Sigmoid colon (tissue), 7 donors: ENCODE data around the gene DCC. TPM values are rescaled to one million over a fixed set of nuclear protein-coding genes. Genes with fewer than 3 reads are reported as not detected.

Experiments
- DNase-seq: peaks from one replicate; pipeline ENCODE4 v3.0.0-alpha.2; 2019
- H3K27ac ChIP-seq, 4 donors: fragments of 200-600 bp; sonication (generic); one replicate each; pipeline ENCODE4 v1.5.1; 2016 to 2019; ENCODE audit warnings: mild to moderate bottlenecking in 1 of 4
- H3K27me3 ChIP-seq, 3 donors: fragments of 200-600 bp; sonication (generic); one replicate each; pipeline ENCODE4 v1.5.1; 2019; ENCODE audit warnings: mild to moderate bottlenecking in 1 of 3
- H3K36me3 ChIP-seq, 4 donors: fragments of 200-600 bp; sonication (generic); one replicate each; pipeline ENCODE4 v1.5.1; 2016 to 2019
- H3K4me1 ChIP-seq, 4 donors: fragments of 200-600 bp; sonication (generic); one replicate each; pipeline ENCODE4 v1.5.1; 2017 to 2019
- H3K4me3 ChIP-seq, 4 donors: fragments of 200-600 bp; sonication (generic); one replicate each; pipeline ENCODE4 v1.5.1; 2017 to 2019; ENCODE audit warnings: mild to moderate bottlenecking in 2 of 4, moderate library complexity in 1 of 4
- H3K9me3 ChIP-seq, 4 donors: fragments of 200-600 bp in 3 of 4; sonication (generic) in 3 of 4; one replicate each; pipeline versions ENCODE4 v1.5.1 to v1.6.1; 2013 to 2019
- CTCF ChIP-seq, 4 experiments: fragments of 450-650 bp in 3 of 4; fragments of 200-600 bp in 1 of 4; IDR thresholded peaks; one replicate each; pipeline ENCODE4 v1.5.1; 2016 to 2019; ENCODE audit warnings: antibody characterized with exemption in 4 of 4, mild to moderate bottlenecking in 3 of 4, moderate library complexity in 2 of 4
- EP300 ChIP-seq, 4 donors: sonication (generic); formaldehyde crosslinking; IDR thresholded peaks; one replicate each; pipeline ENCODE4 v1.6.1; 2017; ENCODE audit warnings: antibody characterized with exemption in 4 of 4
- POLR2A ChIP-seq, 2 donors: fragments of 450-650 bp; IDR thresholded peaks; one replicate each; pipeline ENCODE4 v1.6.1; 2016; ENCODE audit warnings: antibody characterized with exemption in 2 of 2, mild to moderate bottlenecking in 2 of 2, moderate library complexity in 2 of 2
- POLR2AphosphoS5 ChIP-seq, 4 donors: sonication (generic); formaldehyde crosslinking; IDR thresholded peaks; one replicate each; pipeline ENCODE4 v1.6.1; 2017; ENCODE audit warnings: antibody characterized with exemption in 4 of 4
- WGBS, 2 donors: extraction: QIAGEN DNeasy Blood & Tissue Kit; methylation state at CpG; one replicate each; pipeline ENCODE4 v1.1.7; 2013; 5-methylcytosine and 5-hydroxymethylcytosine counted together
- intact Hi-C: fragments of 100-400 bp; cut with DNase I; formaldehyde crosslinking; loops from one replicate; pipeline ENCODE4 v1.15.1; 2023
- polyA plus RNA-seq, 3 donors: library from polyadenylated mRNA; stranded (reverse); fragments of 200-250 nt; gene quantifications; one replicate each; pipeline ENCODE4 v1.2.3, GENCODE V29; 2013
- total RNA-seq, 4 donors: library from RNA; depleted of rRNA; stranded (reverse); fragments of >200 nt; gene quantifications; one replicate each; pipeline ENCODE4 v1.1.0, GENCODE V29; 2016
- donor health status: healthy with polysubstance abuse.
- donor health status: Bipolar disorder and iron deficiency.
- donor health status: healthy.

The DCC gene
- total and polyA plus RNA-seq, 7 donors, result 0.04 to 0.83 (median 0.36) TPM; not detected in 2

- peak overlapping the region in 2 of 4 donors; percentile 48 to 50 for H3K27ac ChIP-seq
- DNase-seq, result no peak
- H3K36me3 ChIP-seq, result no peaks in the 10 kb centered on the region
- 81 to 92% methylated on average over 3 of the region's 3 CpGs for WGBS, 2 donors
- intact Hi-C loops, result no loop called here
- no peak overlapping the region for H3K4me3 ChIP-seq
- peaks cover 0 to 19% (median 18%) of the 10 kb centered on the region in 4 donors for H3K4me1 ChIP-seq
- TF ChIP-seq POLR2AphosphoS5 (IDR thresholded peaks at IDR 0.05) (no peak), EP300 (IDR thresholded peaks at IDR 0.05) (no peak), POLR2A (IDR thresholded peaks at IDR 0.05) (no peak)
- H3K9me3 ChIP-seq, result no peaks in the 10 kb centered on the region
- H3K27me3 ChIP-seq, result no peaks in the 10 kb centered on the region
Observed at GRCh38 chr18:52874774-52875173, 534.8 kb downstream of the DCC start.

GRCh38 chr18:52875725-52876124 is 535.7 kb downstream of the DCC start:
- no peaks in the 10 kb centered on the region for H3K9me3 ChIP-seq
- intact Hi-C loops, result no loop called here
- H3K4me3 ChIP-seq, result no peak overlapping the region
- no peak for DNase-seq
- H3K36me3 ChIP-seq, result no peaks in the 10 kb centered on the region
- peak overlapping the region in 3 of 4 donors; percentile 48 to 51 (median 50) for H3K27ac ChIP-seq
- H3K4me1 ChIP-seq, result peaks cover 0 to 19% (median 18%) of the 10 kb centered on the region in 4 donors
- TF ChIP-seq POLR2AphosphoS5 (IDR thresholded peaks at IDR 0.05) (peak in 3 of 4 donors; percentile 41 to 71 (median 58)), CTCF (IDR thresholded peaks at IDR 0.05) (no peak)
- 72 to 79% methylated on average over 5 of the region's 5 CpGs for WGBS, 2 donors
- no peaks in the 10 kb centered on the region for H3K27me3 ChIP-seq

DNA sequence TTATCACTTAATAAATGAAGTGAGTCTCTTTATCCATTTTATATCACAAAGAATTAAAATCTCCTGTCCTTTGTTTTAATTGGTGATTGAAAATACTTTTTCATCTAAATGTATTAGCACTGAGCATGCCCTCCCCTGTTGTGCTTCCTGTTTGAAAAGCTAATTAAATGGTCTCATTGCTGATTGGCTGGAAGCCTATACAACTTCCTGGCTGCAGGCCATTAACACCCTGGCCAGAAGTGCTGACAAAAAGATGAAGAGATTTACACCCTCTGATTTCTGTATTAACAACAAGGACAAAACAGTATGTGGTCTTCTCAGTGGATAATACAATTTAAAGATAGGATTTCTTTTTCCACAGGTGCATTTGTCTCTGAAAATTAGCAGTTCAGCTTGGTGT is 548.0 kb downstream of the DCC start:
- Histone ChIP-seq H3K36me3 (no peaks in the 10 kb centered on the region), H3K4me1 (peaks cover 0 to 4% (median 0%) of the 10 kb centered on the region in 4 donors), H3K9me3 (peaks cover 0 to under 1% (median 0%) of the 10 kb centered on the region in 4 donors), H3K4me3 (no peak overlapping the region), H3K27ac (no peak overlapping the region), H3K27me3 (no peaks in the 10 kb centered on the region)
- intact Hi-C loops, result no loop called here
- no peak for DNase-seq
- TF ChIP-seq EP300 (IDR thresholded peaks at IDR 0.05) (no peak), POLR2AphosphoS5 (IDR thresholded peaks at IDR 0.05) (no peak), POLR2A (IDR thresholded peaks at IDR 0.05) (no peak)

DNA sequence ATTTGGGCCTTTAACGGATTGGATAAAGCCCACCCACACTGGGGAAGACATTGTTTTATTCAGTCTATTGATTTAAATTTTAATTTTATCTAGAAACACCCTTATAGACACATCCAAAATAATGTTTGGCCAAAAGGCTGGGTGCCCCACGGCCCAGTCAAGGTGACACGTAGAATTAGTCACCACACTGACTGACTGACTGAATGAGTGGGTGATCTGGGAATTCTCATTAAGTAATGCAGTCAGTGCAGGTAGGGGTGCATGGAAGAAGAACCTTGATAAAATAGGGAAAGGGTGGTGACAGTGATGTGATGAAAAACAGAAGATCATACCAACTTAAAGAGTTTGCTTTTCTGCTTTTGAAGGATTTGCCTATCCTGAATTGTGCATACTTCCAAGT is 554.8 kb downstream of the DCC start:
- TF ChIP-seq CTCF (IDR thresholded peaks at IDR 0.05), result no peak
- TF ChIP-seq EP300 (IDR thresholded peaks at IDR 0.05), result no peak
- TF ChIP-seq POLR2A (IDR thresholded peaks at IDR 0.05), result no peak
- no peak for TF ChIP-seq POLR2AphosphoS5 (IDR thresholded peaks at IDR 0.05)
- intact Hi-C loops, result no loop called here
- H3K27ac ChIP-seq, result no peak overlapping the region
- no peak for DNase-seq
- H3K36me3 ChIP-seq, result no peaks in the 10 kb centered on the region
- H3K4me3 ChIP-seq, result no peak overlapping the region
- 86 to 88% methylated on average over 3 of the region's 3 CpGs for WGBS, 2 donors
- no peaks in the 10 kb centered on the region for H3K27me3 ChIP-seq
- H3K9me3 ChIP-seq, result no peaks in the 10 kb centered on the region
- H3K4me1 ChIP-seq, result peaks cover 0 to 4% (median 0%) of the 10 kb centered on the region in 4 donors

- no peaks in the 10 kb centered on the region for H3K36me3 ChIP-seq
- H3K4me3 ChIP-seq, result no peak overlapping the region
- intact Hi-C loops, result no loop called here
- 86 to 94% methylated on average over 5 of the region's 5 CpGs for WGBS, 2 donors
- no peaks in the 10 kb centered on the region for H3K27me3 ChIP-seq
- TF ChIP-seq CTCF (IDR thresholded peaks at IDR 0.05) (no peak), POLR2A (IDR thresholded peaks at IDR 0.05) (no peak), POLR2AphosphoS5 (IDR thresholded peaks at IDR 0.05) (no peak), EP300 (IDR thresholded peaks at IDR 0.05) (no peak)
- no peaks in the 10 kb centered on the region for H3K9me3 ChIP-seq
- no peak overlapping the region for H3K27ac ChIP-seq
- DNase-seq, result no peak
- H3K4me1 ChIP-seq, result peaks cover 0 to 4% (median 0%) of the 10 kb centered on the region in 4 donors
Observed at GRCh38 chr18:52897611-52898484, 557.9 kb downstream of the DCC start.
